GM18511 (cell line): ENCODE data around the gene ATP10B.

Experiments used
- ATAC-seq: cut with Tn5 transposase; IDR thresholded peaks from one replicate; pipeline ENCODE4 v1.9.1; 2021; ENCODE audit warnings: mild to moderate bottlenecking, moderate library complexity; ENCODE audit not compliant: unreplicated experiment

ATP10B gene

GRCh38 chr5:160520609-160521391, 331.2 kb downstream of the ATP10B start:
- no peak for ATAC-seq

DNA sequence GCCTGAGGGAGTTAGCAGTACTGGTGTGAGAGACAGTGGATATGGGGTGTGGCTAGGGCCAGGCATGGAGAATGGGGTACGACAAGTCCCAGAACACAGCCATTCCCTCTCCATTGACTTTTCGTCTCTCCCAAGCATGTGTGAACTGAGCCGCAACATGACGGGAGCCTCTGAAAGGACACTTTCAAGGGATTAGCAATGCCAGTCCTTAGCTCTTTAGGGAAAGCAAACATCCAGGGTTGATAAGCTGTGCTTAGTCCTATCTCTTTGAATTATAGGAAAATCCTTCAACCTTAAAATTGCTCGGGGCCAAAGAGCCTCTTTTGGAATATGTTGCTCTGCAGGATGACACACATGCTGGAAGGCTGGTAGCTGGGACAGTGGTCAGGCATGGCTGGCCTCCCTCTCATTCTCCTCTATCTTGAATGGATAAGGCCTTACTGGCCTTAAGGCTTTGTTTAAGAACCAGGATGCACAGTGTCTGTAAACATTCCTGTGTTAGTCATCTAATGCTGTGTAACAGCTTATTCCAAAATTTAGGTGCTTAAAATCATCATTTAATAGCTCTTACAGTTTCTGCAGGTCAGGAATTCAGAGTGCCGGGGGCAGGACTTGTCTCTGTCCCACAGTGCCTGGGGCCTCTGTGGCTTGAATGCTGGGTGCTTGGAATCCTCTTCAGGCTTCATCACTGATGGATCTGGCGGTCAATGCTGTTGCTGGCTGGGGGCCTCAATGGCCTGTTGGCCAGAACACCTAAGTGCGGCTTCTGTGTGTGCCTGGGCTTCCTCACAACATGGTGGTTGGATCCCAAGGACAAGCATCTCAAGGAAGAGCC, 335.1 kb downstream of the ATP10B start:
- ATAC-seq: no peak

- ATAC-seq: no peak
These were observed 337.1 kb downstream of the ATP10B start for GRCh38 chr5:160514866-160515265.

- ATAC-seq: no peak
These were observed 337.8 kb downstream of the ATP10B start for GRCh38 chr5:160514191-160514590.

GRCh38 chr5:160513485-160513884, 338.5 kb downstream of the ATP10B start:
- ATAC-seq: no peak
